HG02610 (cell line): ENCODE measurements around the gene NUDCD3.

Experiments
- ATAC-seq: cut with Tn5 transposase; IDR thresholded peaks from one replicate; pipeline ENCODE4 v1.9.1; 2021; ENCODE audit warnings: mild to moderate bottlenecking, moderate library complexity; ENCODE audit not compliant: unreplicated experiment

NUDCD3 gene

DNA sequence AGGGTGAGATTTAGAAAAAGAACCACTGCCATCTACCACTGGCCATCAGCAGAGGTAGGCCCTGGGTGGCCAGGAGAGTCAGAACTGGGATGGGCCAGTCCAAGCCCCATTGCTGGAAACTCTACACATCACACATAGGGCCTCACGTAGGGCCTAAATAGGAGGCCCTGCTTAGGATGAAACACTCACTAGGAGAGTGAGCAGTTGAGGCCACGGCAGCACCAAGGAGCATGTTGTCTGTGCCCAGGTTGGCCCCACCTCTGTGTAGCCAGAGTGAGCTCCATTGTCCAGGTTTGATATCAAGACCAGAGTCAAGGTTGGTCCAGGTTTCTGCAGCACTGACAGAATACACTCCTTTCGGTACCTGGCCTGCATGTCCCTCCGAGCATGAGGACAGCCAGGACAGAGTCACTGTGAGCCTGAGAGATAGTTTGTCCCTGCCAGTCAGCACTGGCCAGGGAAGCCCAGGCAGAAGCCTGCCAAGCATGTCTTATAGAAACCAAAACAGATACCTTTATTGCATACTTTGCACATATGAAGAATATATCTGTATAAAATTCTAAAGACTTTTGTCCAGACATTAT, 87.2 kb downstream of the NUDCD3 start:
- no peak for ATAC-seq

DNA sequence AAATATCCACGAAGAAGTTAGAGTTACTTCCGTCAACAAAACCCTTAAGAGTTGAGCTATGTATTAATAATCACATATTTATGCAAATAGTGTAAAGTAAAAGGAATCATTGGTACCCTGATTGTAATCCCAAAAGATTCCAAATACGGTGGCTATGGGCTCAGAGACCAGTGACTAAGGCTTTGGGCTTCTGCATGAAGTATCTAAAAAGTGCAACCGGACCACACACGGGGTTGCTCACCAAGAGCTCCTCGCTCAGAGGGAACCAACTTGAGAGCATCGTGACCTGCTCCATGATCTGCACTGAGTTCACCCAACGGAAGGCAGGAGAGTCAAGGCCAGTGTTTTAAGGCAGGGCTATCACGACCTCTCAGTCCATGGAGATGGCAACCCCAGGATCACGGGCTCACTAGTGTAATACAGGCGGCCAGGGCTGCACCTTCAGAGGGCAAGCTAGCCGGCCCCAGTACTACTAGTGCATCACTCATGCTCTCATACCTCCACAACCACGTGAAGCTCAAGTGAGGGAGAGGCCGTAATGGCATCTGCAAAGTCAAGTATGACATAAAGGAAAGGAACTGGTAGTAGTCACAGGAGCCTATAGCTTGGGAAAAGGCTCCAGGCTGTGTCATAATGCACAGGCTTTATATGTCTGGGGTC, 87.9 kb downstream of the NUDCD3 start:
- ATAC-seq, result no peak

DNA sequence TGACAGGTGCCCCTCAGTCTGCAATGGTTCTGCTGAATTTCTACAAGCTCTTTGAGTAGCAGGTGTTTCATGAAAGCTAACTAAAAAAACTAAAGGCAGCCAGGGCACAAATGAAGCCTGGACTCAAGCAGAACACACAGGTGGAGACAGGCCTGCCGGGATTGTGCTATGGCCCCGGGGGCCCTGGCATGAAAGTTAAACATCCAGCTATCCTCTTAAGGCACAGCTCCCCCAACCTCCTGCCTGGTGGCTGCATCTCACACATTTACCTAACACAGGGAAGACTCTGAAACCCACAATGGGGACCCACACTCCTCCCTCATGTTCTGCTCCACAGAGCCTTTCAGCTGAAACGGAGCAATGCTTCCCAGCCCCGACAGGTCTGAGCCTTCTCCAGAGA, 88.8 kb downstream of the NUDCD3 start:
- ATAC-seq, result no peak

DNA sequence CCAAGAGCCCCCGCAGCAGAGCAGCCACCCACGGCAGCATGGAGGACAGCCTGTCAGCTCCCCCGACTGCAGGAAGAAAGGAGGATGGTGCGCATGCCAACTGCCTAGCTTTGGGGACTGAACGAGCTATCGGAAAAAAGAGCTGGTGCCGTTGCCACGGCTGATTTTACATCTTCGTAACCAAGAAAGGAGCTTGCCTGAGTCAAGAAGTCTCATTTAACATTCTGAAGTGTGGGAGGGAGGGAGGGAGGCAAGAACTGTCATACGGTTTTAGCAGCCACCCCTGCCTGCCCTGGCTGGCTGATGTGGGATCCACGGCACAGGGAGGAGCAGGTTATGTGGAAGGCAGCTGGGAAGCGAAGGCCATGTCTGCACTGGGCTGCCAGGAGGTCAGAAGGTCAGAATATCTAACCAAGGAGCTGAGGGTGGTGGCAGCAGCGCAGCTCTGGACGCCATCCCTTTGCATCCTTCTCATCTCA, 90.4 kb downstream of the NUDCD3 start:
- no peak for ATAC-seq

GRCh38 chr7:44398953-44399574, 91.4 kb downstream of the NUDCD3 start:
- no peak for ATAC-seq

DNA sequence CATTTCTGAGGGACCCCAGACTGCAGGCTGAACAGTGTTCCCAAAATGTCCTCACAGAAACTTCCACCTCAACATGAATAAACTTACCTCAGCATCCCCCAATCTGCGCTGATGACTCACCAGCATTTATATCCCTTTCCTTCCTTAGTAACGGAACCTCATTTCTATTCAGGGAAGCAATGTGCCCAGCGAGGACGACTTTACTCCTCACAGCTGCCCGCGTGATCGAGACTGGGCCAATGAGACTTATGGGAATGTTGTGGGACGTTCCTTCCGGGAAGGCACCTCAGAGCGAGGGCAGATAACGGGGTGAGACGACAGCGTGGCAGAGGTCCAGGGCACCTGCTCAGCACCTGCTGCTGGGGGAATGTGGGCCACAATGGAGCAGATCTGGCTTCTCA, 91.9 kb downstream of the NUDCD3 start:
- no peak for ATAC-seq

DNA sequence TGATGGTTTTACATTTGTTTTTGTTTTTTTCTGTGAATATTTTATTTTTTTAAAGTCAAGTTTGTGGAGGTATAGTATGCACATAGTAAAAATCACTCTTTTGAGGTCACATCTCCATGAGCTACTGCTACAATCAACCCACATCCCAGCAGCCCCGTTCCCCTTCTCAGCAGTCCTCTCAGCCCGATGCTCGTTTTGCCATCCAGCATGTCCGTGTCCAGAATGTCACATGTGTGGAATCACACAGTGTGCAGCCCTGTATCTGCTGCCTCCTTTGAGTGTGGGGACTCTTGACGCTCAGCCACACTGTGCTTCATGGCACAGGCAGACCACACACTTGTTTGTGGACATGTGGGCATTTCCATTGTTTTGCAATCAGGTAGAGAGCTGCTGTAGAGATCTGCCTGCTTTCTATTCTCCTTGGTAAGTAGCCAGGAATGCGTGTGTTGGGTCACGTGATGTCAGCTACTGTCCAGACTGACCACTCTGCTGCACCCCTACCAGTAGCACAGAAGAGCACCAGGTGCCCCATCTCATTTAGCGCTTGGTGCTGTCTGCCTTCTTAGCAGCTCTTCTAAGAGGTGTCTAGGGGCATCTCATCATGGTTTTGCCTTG, 93.4 kb downstream of the NUDCD3 start:
- no peak for ATAC-seq

- no peak for ATAC-seq
Measured at GRCh38 chr7:44396496-44396895, 94.0 kb downstream of the NUDCD3 start.

GRCh38 chr7:44395067-44395466, 95.4 kb downstream of the NUDCD3 start:
- ATAC-seq, result no peak

DNA sequence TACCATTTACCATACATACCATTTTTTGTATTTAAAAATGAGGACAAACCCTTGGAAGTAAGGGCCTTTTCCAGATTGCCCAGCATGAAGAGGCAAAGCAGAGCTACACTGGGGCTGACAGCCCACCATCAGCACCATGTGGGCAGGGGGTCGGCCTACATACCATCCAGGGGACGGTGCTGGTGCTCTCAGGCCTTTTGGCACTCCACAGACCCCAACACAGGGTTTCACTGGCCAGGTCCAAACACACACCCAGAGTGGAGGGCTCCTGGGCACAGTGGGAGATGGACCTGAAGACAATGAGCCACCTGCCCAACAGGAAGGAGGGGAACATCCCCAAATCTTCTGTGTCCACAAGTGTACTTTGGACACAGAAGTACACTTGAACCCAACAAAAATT, 95.8 kb downstream of the NUDCD3 start:
- ATAC-seq, result no peak

GRCh38 chr7:44394112-44394447, 96.4 kb downstream of the NUDCD3 start:
- ATAC-seq, result no peak

DNA sequence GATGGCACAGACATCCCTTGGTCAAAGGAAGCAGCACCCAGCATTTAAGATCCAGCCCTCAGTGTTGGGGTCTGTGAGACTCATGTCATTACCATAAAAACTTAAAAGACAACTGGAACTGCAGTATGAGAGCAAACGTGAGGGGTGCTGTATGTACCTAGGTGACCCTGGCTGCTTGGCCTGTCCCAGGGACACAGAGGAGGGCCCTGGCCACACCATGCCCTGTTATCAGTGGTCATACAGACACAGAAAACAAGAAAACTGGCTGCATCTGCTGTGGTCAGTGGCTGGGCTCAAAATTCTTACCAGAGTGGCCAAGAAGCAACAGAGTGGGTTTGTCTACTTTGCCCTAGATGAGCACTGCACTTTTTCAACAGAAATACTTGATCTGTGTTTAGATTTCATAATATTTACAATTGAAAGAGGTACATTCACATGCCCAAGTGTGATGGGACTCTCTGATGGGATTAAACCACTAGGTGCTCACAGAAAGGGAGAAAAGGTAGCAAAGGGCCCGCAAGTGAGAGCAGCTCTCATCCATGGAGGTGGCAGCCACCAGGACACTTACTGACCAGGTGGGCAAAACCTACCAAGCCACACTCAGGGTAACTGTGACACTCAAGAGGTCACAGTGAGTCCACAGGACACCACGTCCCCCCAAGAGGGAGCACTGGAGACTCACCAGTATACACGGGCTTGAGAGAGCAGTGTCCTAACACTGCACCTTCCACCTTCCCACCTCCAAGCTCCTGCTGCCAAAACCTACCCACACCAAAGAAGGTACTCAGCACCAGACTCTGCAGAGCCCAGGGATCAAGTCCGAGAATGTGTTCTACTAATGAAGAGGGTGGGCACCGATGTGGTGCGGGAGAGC, 97.0 kb downstream of the NUDCD3 start:
- ATAC-seq, result no peak

DNA sequence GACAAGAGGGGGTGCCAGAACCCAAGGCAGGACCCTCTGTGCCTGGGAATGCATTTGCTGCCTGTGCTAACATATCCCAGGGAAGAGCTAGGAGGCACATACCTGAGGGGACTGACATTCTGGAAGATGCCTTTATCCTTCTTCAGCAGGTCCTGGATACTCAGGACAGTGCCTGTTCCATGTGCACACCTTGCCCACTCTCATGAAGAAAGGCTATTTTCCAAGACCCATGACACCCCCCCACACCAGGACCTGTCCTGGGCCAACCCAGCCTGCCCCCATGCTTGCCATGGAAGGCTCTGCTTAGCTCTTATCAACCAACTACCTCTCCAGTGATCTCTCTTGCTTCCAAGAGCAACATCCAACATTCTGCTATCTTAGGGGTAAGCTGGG, 97.8 kb downstream of the NUDCD3 start:
- no peak for ATAC-seq

DNA sequence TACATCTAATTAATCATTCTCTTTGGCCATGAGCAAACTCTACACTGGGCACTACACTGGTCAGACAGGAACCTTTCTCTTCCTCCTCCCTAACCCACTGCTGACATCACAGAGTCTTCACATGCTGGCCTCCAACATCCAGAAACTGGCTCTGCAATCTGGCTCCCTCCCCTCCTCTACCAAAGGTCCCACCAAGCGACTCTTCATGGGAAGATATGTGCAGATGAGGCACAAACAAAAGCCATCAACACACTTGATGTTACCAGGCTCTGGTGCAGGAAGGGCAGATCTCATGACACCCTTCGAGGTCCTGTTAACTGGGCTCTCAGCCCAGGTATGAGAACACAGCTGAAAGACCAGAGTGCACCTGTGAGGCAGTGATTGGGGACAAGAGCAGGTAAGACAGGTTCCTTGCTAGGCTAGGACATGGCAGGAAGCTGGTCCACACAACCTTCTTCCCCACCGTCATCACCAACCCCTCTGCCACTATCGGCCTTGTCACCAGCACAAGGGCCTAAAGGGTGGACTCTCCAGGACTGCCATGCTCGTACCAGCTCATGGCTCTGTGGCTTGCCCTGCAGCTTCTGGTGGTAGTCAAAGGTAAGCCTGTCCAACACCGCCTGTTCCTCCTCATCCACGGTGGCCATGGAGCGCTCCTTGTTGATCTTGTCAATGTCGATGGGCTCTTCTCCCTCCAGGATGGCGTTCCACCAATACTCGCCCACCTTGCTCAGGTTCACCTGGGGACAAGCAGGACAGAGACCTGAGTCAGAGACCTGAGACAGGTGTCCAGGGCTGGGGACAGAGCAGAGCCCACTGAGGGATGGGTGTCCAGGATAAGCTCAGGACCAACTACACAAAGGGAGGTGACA, 98.5 kb downstream of the NUDCD3 start:
- no peak for ATAC-seq

DNA sequence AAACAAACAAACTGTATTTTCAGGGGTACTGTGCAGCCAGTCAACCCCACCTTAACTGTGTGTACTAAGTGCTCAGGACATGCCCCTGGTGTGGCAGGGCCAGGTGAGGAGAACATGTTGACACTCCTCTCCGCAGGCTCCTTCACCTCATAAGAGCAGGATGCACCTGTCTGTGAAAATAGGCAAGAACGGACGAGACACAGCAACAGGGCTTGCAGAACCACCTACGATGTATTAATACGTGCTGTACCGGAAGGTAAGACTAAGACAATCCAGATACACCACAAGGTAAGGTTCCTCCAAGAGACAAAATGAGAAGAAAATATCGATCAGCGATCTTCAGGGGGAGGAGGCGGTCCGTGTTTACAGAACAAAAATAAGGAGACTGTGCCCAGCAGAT, 99.3 kb downstream of the NUDCD3 start:
- ATAC-seq, result no peak

DNA sequence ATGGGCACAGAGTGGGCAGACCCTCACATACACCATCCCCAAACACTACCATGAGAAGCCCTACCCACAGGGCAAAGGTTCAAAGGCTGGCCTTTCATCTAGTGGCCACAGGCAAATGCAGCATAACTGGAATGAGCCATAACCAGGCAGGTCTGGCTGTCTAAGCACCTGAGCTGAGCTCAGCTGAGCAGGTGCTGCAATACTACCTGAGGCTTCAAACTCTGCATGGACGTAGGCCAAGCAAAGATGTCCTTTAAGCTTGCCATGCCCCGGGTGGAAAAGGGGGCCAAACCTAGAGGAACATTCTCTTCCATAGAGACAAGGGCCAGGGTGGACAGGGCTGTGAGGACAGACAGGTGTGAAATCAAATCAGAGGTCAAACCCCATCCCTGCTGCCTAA, 99.8 kb downstream of the NUDCD3 start:
- no peak for ATAC-seq

DNA sequence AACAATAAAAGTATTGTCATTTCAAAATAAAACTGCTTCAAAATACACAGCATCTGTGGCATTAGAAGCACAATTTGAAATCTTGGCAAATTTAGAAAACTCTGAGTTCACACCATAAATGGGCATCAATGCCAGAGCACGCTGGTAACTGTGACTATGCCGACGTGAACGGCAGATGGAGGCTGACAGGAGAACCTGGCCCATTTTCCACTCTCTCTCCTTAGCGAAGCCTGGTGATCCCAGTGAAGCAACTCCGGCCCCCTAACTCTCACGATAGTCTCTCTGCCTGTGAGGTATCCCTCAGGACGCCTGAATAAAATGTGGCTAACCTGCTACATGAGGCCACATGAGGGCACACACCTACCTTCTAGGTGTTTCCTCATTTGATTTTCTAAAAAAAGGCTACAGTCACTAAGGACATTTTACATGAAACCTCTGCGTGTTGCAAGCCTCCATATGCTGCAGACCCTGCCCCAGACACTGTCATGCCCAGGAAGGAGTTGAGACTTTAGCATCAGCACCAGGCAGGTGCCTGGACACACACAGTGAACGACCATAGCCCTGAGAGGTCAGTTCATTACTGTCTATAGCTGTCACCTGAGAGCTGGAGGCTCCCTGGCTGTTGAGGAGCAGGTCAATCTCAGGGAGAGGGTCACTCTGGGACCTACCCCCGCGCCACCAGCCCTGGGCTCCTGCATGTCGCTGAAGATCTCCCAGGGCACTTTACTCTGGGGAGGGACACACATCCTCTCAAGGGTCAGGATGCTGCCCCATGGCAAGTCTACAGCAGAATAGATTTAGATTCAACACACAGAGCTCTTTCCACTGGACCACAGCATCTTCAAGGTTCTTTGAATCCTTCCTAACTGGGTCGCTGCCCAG, 102.1 kb downstream of the NUDCD3 start:
- no peak for ATAC-seq

DNA sequence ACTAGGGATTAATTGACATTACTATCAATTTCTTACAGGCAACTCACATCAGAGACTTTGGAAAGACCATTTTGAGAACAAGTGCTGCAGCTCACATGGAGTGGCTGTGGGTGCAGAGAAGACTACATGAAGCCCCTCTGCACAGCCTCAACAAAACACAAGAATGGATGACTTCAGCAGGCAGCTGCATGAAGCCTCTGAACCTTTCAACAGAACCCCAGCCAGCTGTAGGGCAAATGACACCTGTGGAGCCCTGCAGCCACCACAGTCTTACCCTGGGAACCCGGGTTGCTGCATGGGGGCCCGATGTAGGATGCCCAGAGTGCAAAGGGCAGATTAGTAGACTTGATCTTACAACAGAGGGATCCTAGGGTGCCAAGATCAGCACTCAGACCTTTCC, 103.1 kb downstream of the NUDCD3 start:
- no peak for ATAC-seq
